K562 (cell line): ENCODE results near the gene DPAGT1. TPM values are rescaled to one million over a fixed set of nuclear protein-coding genes. Genes with fewer than 3 reads are reported as not detected.

ENCODE experiments used
- BACH1 ChIP-seq: fragments of 200-800 bp; sonication (Bioruptor generic); IDR thresholded peaks from 2 replicates; pipeline ENCODE4 v1.6.1; 2016; ENCODE audit warnings: missing genetic modification characterization, missing compliant biosample characterization
- CHD2 ChIP-seq: IDR thresholded peaks from 2 replicates; pipeline ENCODE4 v1.6.1; 2011; ENCODE audit warnings: low read depth, low read length
- DLX4 ChIP-seq: fragments of 250-450 bp; sonication (Bioruptor Pico); IDR thresholded peaks from 2 replicates; pipeline ENCODE4 v1.6.1; 2021; ENCODE audit warnings: mild to moderate bottlenecking
- FOXA1 ChIP-seq: fragments of 450-650 bp; IDR thresholded peaks from 2 replicates; pipeline ENCODE4 v1.6.1; 2016; ENCODE audit warnings: mild to moderate bottlenecking, borderline replicate concordance
- PCBP2 ChIP-seq: fragments of 200-400 bp; formaldehyde crosslinking; IDR thresholded peaks from 2 replicates; pipeline ENCODE4 v1.6.1; 2018; ENCODE audit warnings: low read length, low read depth, mild to moderate bottlenecking, moderate library complexity; ENCODE audit not compliant: poor library complexity, severe bottlenecking
- TARDBP ChIP-seq: fragments of 450-650 bp; IDR thresholded peaks from 2 replicates; pipeline ENCODE4 v1.6.1; 2016
- TFAP4 ChIP-seq: sonication (generic); formaldehyde crosslinking; IDR thresholded peaks from 2 replicates; pipeline ENCODE4 v1.8.0; 2022; ENCODE audit warnings: missing genetic modification reagents, mild to moderate bottlenecking, moderate library complexity, borderline replicate concordance
- THRB ChIP-seq: fragments of 450-650 bp; formaldehyde crosslinking; conservative IDR thresholded peaks from 2 replicates; pipeline ENCODE4 v1.4.0; 2022; ENCODE audit warnings: mild to moderate bottlenecking, missing genetic modification characterization
- TSHZ1 ChIP-seq: fragments of 250-450 bp; sonication (Bioruptor Pico); IDR thresholded peaks from 2 replicates; pipeline ENCODE4 v1.4.0; 2020; ENCODE audit warnings: mild to moderate bottlenecking, moderate library complexity
- ZBTB8A ChIP-seq: fragments of 450-650 bp; IDR thresholded peaks from 2 replicates; pipeline ENCODE4 v1.6.1; 2018; ENCODE audit warnings: mild to moderate bottlenecking, moderate library complexity; ENCODE audit not compliant: partially characterized antibody
- ZNF280A ChIP-seq: fragments of 450-650 bp; IDR thresholded peaks from 2 replicates; pipeline ENCODE4 v1.6.1; 2018; ENCODE audit warnings: mild to moderate bottlenecking, low read depth; ENCODE audit not compliant: partially characterized antibody
- ZNF398 ChIP-seq: fragments of 250-450 bp; sonication (Bioruptor Pico); IDR thresholded peaks from 2 replicates; pipeline ENCODE4 v1.8.0; 2021; ENCODE audit warnings: moderate library complexity, mild to moderate bottlenecking, inconsistent platforms
- ZNF644 ChIP-seq: fragments of 200-800 bp; sonication (Bioruptor generic); IDR thresholded peaks from 2 replicates; pipeline ENCODE4 v1.6.1; 2016; ENCODE audit warnings: low read depth, missing genetic modification characterization, missing compliant biosample characterization
- polyA plus RNA-seq, 8 experiments: library from polyadenylated mRNA; depleted of rRNA in 4 of 8; stranded (reverse) in 5 of 8; unstranded in 3 of 8; fragments of >200 nt; fragmentation: Nextera tagmentation in 2 of 8; fragmentation: Illumina TruSeq in 1 of 8; extraction: Ambion mirVana in 2 of 8; extraction: Trizol in 1 of 8; gene quantifications; 2 replicates each; pipeline versions ENCODE4 v1.2.1 to v1.2.3, GENCODE V29; 2011 to 2014; ENCODE audit warnings: inconsistent platforms in 1 of 8, missing spikeins in 1 of 8
- total RNA-seq, 7 experiments: library from RNA; depleted of rRNA in 6 of 7; stranded (reverse); fragments of >200 nt in 6 of 7; fragmentation: Illumina TruSeq in 2 of 7; extraction: Trizol in 2 of 7; gene quantifications; 2 replicates each; pipeline versions ENCODE4 v1.2.1 to v1.2.3, GENCODE V29; 2011 to 2021; ENCODE audit warnings: low replicate concordance in 1 of 7

The DPAGT1 gene
- total and polyA plus RNA-seq, 9 of the 15 experiments (the other 6 are each of a cell fraction or from before 2014, with no cell fraction given) = 29.9 to 135 (median 85.0) TPM

- TF ChIP-seq ZNF398 (CRISPR knock-in tag) = no peak
- no peak for TF ChIP-seq ZNF280A
- peak; percentile 26; the same call in 1 of the 2 replicates for TF ChIP-seq CHD2
- TF ChIP-seq THRB (CRISPR knock-in tag) = no peak
- TF ChIP-seq BACH1 (tag) = no peak
- no peak for TF ChIP-seq TARDBP
- no peak for TF ChIP-seq PCBP2
- peak; percentile 72 for TF ChIP-seq TFAP4 (CRISPR knock-in tag)
- peak; percentile 62; the same call in 1 of the 2 replicates for TF ChIP-seq ZNF644 (tag)
- TF ChIP-seq ZBTB8A = no peak
- TF ChIP-seq FOXA1 = no peak
- TF ChIP-seq DLX4 (CRISPR knock-in tag) = no peak
- TF ChIP-seq TSHZ1 (CRISPR knock-in tag) = no peak
These were observed 5.2 kb upstream of the DPAGT1 start, which contains the start of gene C2CD2L (continued) for GRCh38 chr11:119106564-119107537.
